Ascending aorta (tissue), 2 donors: Measurements from ENCODE around the gene LYPD6B. TPM values are rescaled to one million over a fixed set of nuclear protein-coding genes. Genes with fewer than 3 reads are reported as not detected.

ENCODE experiments used
- DNase-seq, 2 donors: peaks; one replicate each; pipeline ENCODE4 v3.0.0-alpha.2; 2019; ENCODE audit warnings: low spot score in 2 of 2
- H3K27ac ChIP-seq, 2 donors: fragments of 200-600 bp; sonication (generic); one replicate each; pipeline ENCODE4 v1.5.1; 2016 to 2017; ENCODE audit warnings: mild to moderate bottlenecking in 1 of 2
- H3K27me3 ChIP-seq: fragments of 200-600 bp; sonication (generic); one replicate; pipeline ENCODE4 v1.5.1; 2017
- H3K36me3 ChIP-seq, 2 donors: fragments of 200-600 bp; sonication (generic); one replicate each; pipeline ENCODE4 v1.5.1; 2016
- H3K4me1 ChIP-seq, 2 donors: fragments of 200-600 bp; sonication (generic); one replicate each; pipeline ENCODE4 v1.5.1; 2016 to 2017; ENCODE audit warnings: mild to moderate bottlenecking in 1 of 2
- H3K4me3 ChIP-seq, 2 donors: fragments of 200-600 bp; sonication (generic); one replicate each; pipeline ENCODE4 v1.5.1; 2016 to 2017; ENCODE audit warnings: mild to moderate bottlenecking in 1 of 2
- H3K9me3 ChIP-seq, 2 donors: fragments of 200-600 bp; sonication (generic); one replicate each; pipeline ENCODE4 v1.5.1; 2016
- CTCF ChIP-seq, 3 experiments: fragments of 200-600 bp in 2 of 3; fragments of 450-650 bp in 1 of 3; sonication (generic) in 2 of 3; IDR thresholded peaks; one replicate each; pipeline ENCODE4 v1.5.1; 2016 to 2019; ENCODE audit warnings: antibody characterized with exemption in 3 of 3, mild to moderate bottlenecking in 1 of 3, moderate library complexity in 1 of 3
- intact Hi-C: fragments of 100-400 bp; cut with DNase I; formaldehyde crosslinking; loops from one replicate; pipeline ENCODE4 v1.15.1; 2023
- total RNA-seq: library from RNA; depleted of rRNA; stranded (reverse); fragments of >200 nt; gene quantifications from one replicate; pipeline ENCODE4 v1.1.0, GENCODE V29; 2016

LYPD6B gene
- total RNA-seq, 1 donor from 2014 or later: not detected

GRCh38 chr2:149134335-149134923 is 95.9 kb downstream of the LYPD6B start:
- Histone ChIP-seq H3K4me3 (no peak overlapping the region), H3K9me3 (no peaks in the 10 kb centered on the region), H3K27ac (no peak overlapping the region), H3K4me1 (no peaks in the 10 kb centered on the region), H3K36me3 (no peaks in the 10 kb centered on the region), H3K27me3 (no peaks in the 10 kb centered on the region)
- intact Hi-C loops: no loop called here
- no peak for DNase-seq
- TF ChIP-seq CTCF (IDR thresholded peaks at IDR 0.05): no peak

GRCh38 chr2:149136111-149136510 is 97.6 kb downstream of the LYPD6B start:
- H3K36me3 ChIP-seq: no peaks in the 10 kb centered on the region
- no peak for DNase-seq
- H3K4me3 ChIP-seq: no peak overlapping the region
- intact Hi-C loops: no loop called here
- no peak overlapping the region for H3K27ac ChIP-seq
- TF ChIP-seq CTCF (IDR thresholded peaks at IDR 0.05): no peak
- H3K27me3 ChIP-seq: no peaks in the 10 kb centered on the region
- H3K4me1 ChIP-seq: no peaks in the 10 kb centered on the region
- no peaks in the 10 kb centered on the region for H3K9me3 ChIP-seq

DNA sequence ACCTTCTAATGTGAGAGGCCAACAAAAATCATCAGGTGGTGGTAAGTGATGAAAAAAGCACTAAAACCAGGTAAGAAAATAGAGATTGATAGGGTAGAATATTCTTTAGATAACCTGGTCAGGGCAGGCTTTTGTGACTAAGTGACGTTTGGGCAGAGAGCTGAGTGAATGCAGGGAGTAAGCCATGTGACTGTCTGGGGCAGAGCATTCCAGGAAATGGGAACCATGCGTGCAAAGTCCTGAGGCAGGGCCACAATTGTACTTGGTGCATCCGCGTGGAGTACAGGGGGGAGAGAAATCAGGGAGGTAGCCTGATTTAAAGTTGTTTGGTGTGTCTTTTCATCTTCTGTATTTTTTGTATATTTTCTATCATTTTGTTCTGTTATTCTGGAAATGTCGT is 102.5 kb downstream of the LYPD6B start:
- intact Hi-C loops: no loop called here
- H3K27me3 ChIP-seq: no peaks in the 10 kb centered on the region
- no peaks in the 10 kb centered on the region for H3K9me3 ChIP-seq
- no peaks in the 10 kb centered on the region for H3K4me1 ChIP-seq
- H3K36me3 ChIP-seq: no peaks in the 10 kb centered on the region
- DNase-seq: no peak
- no peak for TF ChIP-seq CTCF (IDR thresholded peaks at IDR 0.05)
- H3K4me3 ChIP-seq: no peak overlapping the region
- no peak overlapping the region for H3K27ac ChIP-seq

- no peak for TF ChIP-seq CTCF (IDR thresholded peaks at IDR 0.05)
- no peak overlapping the region for H3K4me3 ChIP-seq
- H3K27me3 ChIP-seq: no peaks in the 10 kb centered on the region
- H3K9me3 ChIP-seq: no peaks in the 10 kb centered on the region
- H3K27ac ChIP-seq: no peak overlapping the region
- intact Hi-C loops: no loop called here
- no peaks in the 10 kb centered on the region for H3K36me3 ChIP-seq
- H3K4me1 ChIP-seq: no peaks in the 10 kb centered on the region
- DNase-seq: no peak
Observed at GRCh38 chr2:149143734-149144133, 105.2 kb downstream of the LYPD6B start.

- no peak for DNase-seq
- H3K4me1 ChIP-seq: no peaks in the 10 kb centered on the region
- H3K4me3 ChIP-seq: no peak overlapping the region
- no peak for TF ChIP-seq CTCF (IDR thresholded peaks at IDR 0.05)
- intact Hi-C loops: loop anchor here (5.0 kb wide), 1 partner anchor 47 kb away; no protein-coding TSS in a partner anchor
- no peak overlapping the region for H3K27ac ChIP-seq
- H3K36me3 ChIP-seq: no peaks in the 10 kb centered on the region
- no peaks in the 10 kb centered on the region for H3K9me3 ChIP-seq
- H3K27me3 ChIP-seq: no peaks in the 10 kb centered on the region
Observed at GRCh38 chr2:149145314-149146295, 107.1 kb downstream of the LYPD6B start.
